A549 (cell line): Measurements from ENCODE around the gene CMTM4. TPM values are rescaled to one million over a fixed set of nuclear protein-coding genes. Genes with fewer than 3 reads are reported as not detected.
A peak's percentile ranks its signal among the peaks of the same experiment; 100 is the strongest.

Experiments used
- ATAC-seq, 2 experiments: fragments of 200-7000 bp in 1 of 2; fragments of >200 bp in 1 of 2; cut with Nextera tagmentation in 1 of 2; cut with Tn5 transposase in 1 of 2; 3 replicates each; pipeline versions ENCODE4 v1.8.0 to v1.9.1; 2018 to 2020; ENCODE audit warnings: mild to moderate bottlenecking in 1 of 2, moderate library complexity in 1 of 2
- CTCF ChIA-PET: fragments of 300-600 bp; sonication (Branson Sonifier 250); formaldehyde crosslinking; extraction: SDS; loops from one replicate; lab custom pipeline; 2021; ENCODE audit warnings: antibody characterized with exemption, inconsistent platforms; lab: Yijun Ruan, JAX
- POLR2A ChIA-PET: fragments of 350-600 bp; formaldehyde crosslinking; extraction: SDS; loops from one replicate; lab custom pipeline; 2021; ENCODE audit warnings: antibody characterized with exemption, inconsistent platforms; lab: Yijun Ruan, JAX
- DNase-seq, 2 experiments: peaks; one replicate each; pipeline versions ENCODE4 v3.0.0 to v3.0.0-alpha.2; 2011 to 2016; ENCODE audit warnings: low read depth in 1 of 2, low spot score in 1 of 2
- FAIRE-seq: peaks from 2 replicates; lab custom pipeline; 2011; peaks lifted over from hg19 to GRCh38; lab: Jason Lieb, UNC
- H3K27ac ChIP-seq, 2 experiments: fragments of >200 bp; sonication (Bioruptor Twin); formaldehyde crosslinking; 3 replicates each; pipeline ENCODE4 v1.5.1; 2016 to 2017
- H3K4me1 ChIP-seq: fragments of >200 bp; sonication (Bioruptor Twin); formaldehyde crosslinking; 3 replicates; pipeline ENCODE4 v1.6.1; 2016
- H3K4me2 ChIP-seq: fragments of >200 bp; sonication (Bioruptor Twin); formaldehyde crosslinking; 3 replicates; pipeline ENCODE4 v1.6.1; 2016
- H3K4me3 ChIP-seq: fragments of >200 bp; sonication (Bioruptor Twin); formaldehyde crosslinking; 3 replicates; pipeline ENCODE4 v1.5.1; 2016
- H3K9me3 ChIP-seq: fragments of >200 bp; sonication (Bioruptor Twin); formaldehyde crosslinking; 3 replicates; pipeline ENCODE4 v1.6.1; 2016
- CEBPB ChIP-seq, 2 experiments: fragments of >200 bp in 1 of 2; sonication (Bioruptor Twin) in 1 of 2; formaldehyde crosslinking in 1 of 2; IDR thresholded peaks; 2 replicates each; pipeline ENCODE4 v1.6.1; 2012 to 2016
- CHD2 ChIP-seq: fragments of 150-350 bp; IDR thresholded peaks from 2 replicates; pipeline ENCODE4 v1.6.1; 2014; ENCODE audit warnings: low read length; ENCODE audit not compliant: partially characterized antibody
- HDAC2 ChIP-seq: fragments of 200-600 bp; sonication (generic); IDR thresholded peaks from 2 replicates; pipeline ENCODE4 v1.6.1; 2016
- JUN ChIP-seq, 2 experiments: fragments of >200 bp; sonication (Bioruptor Twin); formaldehyde crosslinking; IDR thresholded peaks; 2 replicates in 1 of 2; 3 replicates in 1 of 2; pipeline ENCODE4 v1.6.1; 2016 to 2017
- MAFK ChIP-seq: fragments of 450-650 bp; IDR thresholded peaks from 2 replicates; pipeline ENCODE4 v1.6.1; 2014; ENCODE audit not compliant: partially characterized antibody
- NPAS2 ChIP-seq: fragments of 250-450 bp; sonication (Bioruptor Pico); IDR thresholded peaks from 2 replicates; pipeline ENCODE4 v1.8.0; 2022; ENCODE audit warnings: mild to moderate bottlenecking, moderate library complexity, borderline replicate concordance
- POLR2A ChIP-seq: IDR thresholded peaks from 2 replicates; pipeline ENCODE4 v1.6.1; 2012; ENCODE audit warnings: mild to moderate bottlenecking, low read length
- RARB ChIP-seq: fragments of 250-450 bp; sonication (Bioruptor Pico); IDR thresholded peaks from 2 replicates; pipeline ENCODE4 v1.8.0; 2021; ENCODE audit warnings: mild to moderate bottlenecking, moderate library complexity
- RCOR1 ChIP-seq: fragments of 150-350 bp; IDR thresholded peaks from 2 replicates; pipeline ENCODE4 v1.6.1; 2014; ENCODE audit warnings: antibody characterized with exemption, low read length, low read depth
- RNF2 ChIP-seq: fragments of 200-600 bp; sonication (generic); IDR thresholded peaks from 2 replicates; pipeline ENCODE4 v1.6.1; 2016; ENCODE audit warnings: low read depth, mild to moderate bottlenecking, antibody characterized with exemption, moderate library complexity, borderline replicate concordance
- SREBF2 ChIP-seq: fragments of 450-650 bp; IDR thresholded peaks from 2 replicates; pipeline ENCODE4 v1.6.1; 2014; ENCODE audit warnings: mild to moderate bottlenecking, moderate library complexity
- ZC3H11A ChIP-seq: fragments of 450-650 bp; IDR thresholded peaks from 2 replicates; pipeline ENCODE4 v1.6.1; 2014; ENCODE audit warnings: antibody characterized with exemption, mild to moderate bottlenecking
- ZNF302 ChIP-seq: fragments of 250-450 bp; sonication (Bioruptor Pico); IDR thresholded peaks from 2 replicates; pipeline ENCODE4 v1.9.0; 2021; ENCODE audit warnings: inconsistent platforms, mild to moderate bottlenecking, moderate library complexity
- WGBS: methylation state at CpG from one replicate; pipeline ENCODE4 v1.1.6; 2017; ENCODE audit errors: missing lambda C conversion rate; 5-methylcytosine and 5-hydroxymethylcytosine counted together
- polyA plus RNA-seq, 4 experiments: library from polyadenylated mRNA; depleted of rRNA in 3 of 4; stranded (reverse); fragments of >200 nt; fragmentation: RNase III in 1 of 4; extraction: RNeasy Plus Mini Kit Qiagen cat#74134 plus additional on column Dnase treatment in 1 of 4; gene quantifications; 2 replicates in 3 of 4; 3 replicates in 1 of 4; pipeline ENCODE4 v1.2.3, GENCODE V29; 2011 to 2017
- TF ChIP-seq, protein P1 (sequence below): IDR thresholded peaks from 2 replicates; pipeline ENCODE4 v1.6.1; 2012; ENCODE audit warnings: low read depth, borderline replicate concordance
- TF ChIP-seq, protein P2 (sequence below): fragments of 200-600 bp; sonication (generic); IDR thresholded peaks from 2 replicates; pipeline ENCODE4 v1.6.1; 2016; ENCODE audit warnings: antibody characterized with exemption, mild to moderate bottlenecking, moderate library complexity
- TF ChIP-seq, protein P3 (sequence below): IDR thresholded peaks from 2 replicates; pipeline ENCODE4 v1.6.1; 2012

CMTM4 gene
- polyA plus RNA-seq, 2 of the 4 experiments (the other 2 are of a cell fraction), result 24.8 to 58.6 TPM

DNA sequence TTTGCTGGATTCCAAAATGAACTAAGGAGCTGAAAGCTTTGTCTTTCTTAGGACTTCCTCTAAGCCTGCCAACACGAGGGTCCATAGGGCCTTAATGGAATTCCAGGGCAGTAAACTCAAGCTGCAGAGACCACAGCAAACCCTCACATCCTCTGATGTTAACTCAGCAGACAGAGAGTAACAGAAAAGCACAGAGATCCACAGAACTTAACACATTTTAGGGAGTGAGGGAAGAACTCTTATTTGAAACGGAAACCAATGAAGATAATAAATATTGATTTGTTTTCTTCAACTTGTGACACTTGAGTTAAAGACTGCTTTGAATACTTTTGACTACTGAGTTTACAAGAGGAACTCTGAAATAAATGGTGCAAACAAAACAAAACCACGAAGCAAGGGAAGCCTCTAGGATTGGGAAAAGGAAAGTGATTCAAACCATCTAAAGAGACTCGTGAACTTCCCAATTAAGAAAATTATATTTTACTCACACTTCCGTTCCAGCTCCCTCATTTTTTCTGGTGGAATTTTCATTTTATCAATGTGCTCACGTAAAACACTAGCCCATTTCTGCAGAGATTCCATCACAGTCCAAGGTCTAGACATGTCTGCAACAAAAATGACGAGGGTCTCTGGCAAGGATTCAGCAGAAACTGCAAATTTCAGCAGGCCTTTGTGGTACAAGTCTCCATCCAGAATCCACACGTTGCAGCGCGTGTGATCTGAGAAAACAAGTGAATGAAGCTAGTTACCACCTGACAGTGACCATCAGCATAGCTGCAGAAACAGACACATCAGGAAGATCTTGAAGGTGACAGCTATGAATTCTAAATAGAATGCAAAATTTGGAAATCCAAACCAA is 45.6 kb upstream of the CMTM4 start:
- ATAC-seq, result no peak
- ChIA-PET CTCF (interaction anchor here (0.5 to 13.8 kb wide), 11 partner anchors 8 to 160 kb away, joined by 3 to 166 read pairs (median 4); partner anchors contain the start of gene DYNC1LI2), POLR2A (interaction anchor here (0.6 to 1.9 kb wide), 8 partner anchors 8 to 191 kb away, joined by 3 to 8 read pairs (median 6); partner anchors contain the start of gene DYNC1LI2)
- TF ChIP-seq ZNF302 (CRISPR knock-in tag) (no peak), POLR2A (no peak), NPAS2 (CRISPR knock-in tag) (no peak), ZC3H11A (no peak), RNF2 (no peak), RCOR1 (no peak), MAFK (no peak), SREBF2 (no peak), JUN (IDR thresholded peaks at IDR 0.05) (no peak), CHD2 (no peak), RARB (CRISPR knock-in tag) (no peak)
- TF ChIP-seq, protein P1, sequence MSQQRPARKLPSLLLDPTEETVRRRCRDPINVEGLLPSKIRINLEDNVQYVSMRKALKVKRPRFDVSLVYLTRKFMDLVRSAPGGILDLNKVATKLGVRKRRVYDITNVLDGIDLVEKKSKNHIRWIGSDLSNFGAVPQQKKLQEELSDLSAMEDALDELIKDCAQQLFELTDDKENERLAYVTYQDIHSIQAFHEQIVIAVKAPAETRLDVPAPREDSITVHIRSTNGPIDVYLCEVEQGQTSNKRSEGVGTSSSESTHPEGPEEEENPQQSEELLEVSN, result no peak
- TF ChIP-seq, protein P2, sequence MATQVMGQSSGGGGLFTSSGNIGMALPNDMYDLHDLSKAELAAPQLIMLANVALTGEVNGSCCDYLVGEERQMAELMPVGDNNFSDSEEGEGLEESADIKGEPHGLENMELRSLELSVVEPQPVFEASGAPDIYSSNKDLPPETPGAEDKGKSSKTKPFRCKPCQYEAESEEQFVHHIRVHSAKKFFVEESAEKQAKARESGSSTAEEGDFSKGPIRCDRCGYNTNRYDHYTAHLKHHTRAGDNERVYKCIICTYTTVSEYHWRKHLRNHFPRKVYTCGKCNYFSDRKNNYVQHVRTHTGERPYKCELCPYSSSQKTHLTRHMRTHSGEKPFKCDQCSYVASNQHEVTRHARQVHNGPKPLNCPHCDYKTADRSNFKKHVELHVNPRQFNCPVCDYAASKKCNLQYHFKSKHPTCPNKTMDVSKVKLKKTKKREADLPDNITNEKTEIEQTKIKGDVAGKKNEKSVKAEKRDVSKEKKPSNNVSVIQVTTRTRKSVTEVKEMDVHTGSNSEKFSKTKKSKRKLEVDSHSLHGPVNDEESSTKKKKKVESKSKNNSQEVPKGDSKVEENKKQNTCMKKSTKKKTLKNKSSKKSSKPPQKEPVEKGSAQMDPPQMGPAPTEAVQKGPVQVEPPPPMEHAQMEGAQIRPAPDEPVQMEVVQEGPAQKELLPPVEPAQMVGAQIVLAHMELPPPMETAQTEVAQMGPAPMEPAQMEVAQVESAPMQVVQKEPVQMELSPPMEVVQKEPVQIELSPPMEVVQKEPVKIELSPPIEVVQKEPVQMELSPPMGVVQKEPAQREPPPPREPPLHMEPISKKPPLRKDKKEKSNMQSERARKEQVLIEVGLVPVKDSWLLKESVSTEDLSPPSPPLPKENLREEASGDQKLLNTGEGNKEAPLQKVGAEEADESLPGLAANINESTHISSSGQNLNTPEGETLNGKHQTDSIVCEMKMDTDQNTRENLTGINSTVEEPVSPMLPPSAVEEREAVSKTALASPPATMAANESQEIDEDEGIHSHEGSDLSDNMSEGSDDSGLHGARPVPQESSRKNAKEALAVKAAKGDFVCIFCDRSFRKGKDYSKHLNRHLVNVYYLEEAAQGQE, result no peak
- TF ChIP-seq, protein P3, sequence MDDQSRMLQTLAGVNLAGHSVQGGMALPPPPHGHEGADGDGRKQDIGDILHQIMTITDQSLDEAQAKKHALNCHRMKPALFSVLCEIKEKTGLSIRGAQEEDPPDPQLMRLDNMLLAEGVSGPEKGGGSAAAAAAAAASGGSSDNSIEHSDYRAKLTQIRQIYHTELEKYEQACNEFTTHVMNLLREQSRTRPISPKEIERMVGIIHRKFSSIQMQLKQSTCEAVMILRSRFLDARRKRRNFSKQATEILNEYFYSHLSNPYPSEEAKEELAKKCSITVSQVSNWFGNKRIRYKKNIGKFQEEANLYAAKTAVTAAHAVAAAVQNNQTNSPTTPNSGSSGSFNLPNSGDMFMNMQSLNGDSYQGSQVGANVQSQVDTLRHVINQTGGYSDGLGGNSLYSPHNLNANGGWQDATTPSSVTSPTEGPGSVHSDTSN, result no peak
- FAIRE-seq, result no peak
- H3K4me2 ChIP-seq, result peak overlapping the region; percentile 72
- 72% methylated on average over 10 of the region's 10 CpGs for WGBS
- no peak for DNase-seq
- H3K9me3 ChIP-seq, result no peaks in the 10 kb centered on the region
- no peak overlapping the region for H3K4me3 ChIP-seq
- peaks cover 30% of the 10 kb centered on the region for H3K4me1 ChIP-seq
- H3K27ac ChIP-seq, result peak overlapping the region; percentile 83 to 88

DNA sequence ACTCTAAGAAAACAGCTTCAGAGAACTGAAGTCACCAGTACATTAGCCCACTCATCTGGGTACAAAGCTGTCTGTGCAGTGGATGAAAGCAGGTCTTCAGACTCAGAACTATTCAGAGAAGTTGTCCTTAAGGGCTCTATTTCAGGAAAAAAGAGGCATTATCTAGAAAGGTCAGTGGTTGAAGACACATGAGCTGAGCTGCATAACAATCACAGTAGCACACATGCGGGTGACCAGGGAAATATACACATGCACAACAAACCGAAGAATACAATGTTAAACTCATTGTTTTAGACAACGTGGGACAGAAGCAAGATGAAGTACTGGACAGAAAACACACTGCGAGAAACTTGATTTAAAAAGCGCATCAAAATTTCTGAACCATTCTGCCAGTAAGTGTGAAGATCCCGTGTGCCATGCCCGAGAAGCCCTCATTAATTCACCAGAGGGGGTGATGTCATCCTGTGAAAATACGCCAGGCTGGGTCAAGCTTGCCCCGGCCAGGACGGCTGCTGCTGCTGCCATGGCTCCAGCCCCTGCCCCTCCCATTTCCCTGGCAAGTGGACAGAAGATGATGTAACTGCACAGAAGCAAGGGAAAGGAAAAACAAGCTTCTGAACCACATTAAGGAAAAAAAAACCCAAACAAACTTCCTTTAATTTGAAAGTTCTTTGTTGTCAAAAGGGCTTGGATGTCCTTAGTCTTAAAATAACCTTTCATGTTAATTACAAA is 44.8 kb upstream of the CMTM4 start:
- ATAC-seq (peak; percentile 85 to 92), FAIRE-seq (no peak), DNase-seq (peak; percentile 68 to 77)
- H3K9me3 ChIP-seq, result no peaks in the 10 kb centered on the region
- H3K27ac ChIP-seq, result peak overlapping the region; percentile 83 to 88
- WGBS, result 36% methylated on average over 10 of the region's 10 CpGs
- TF ChIP-seq HDAC2, result no peak
- peak; percentile 33 to 55; a peak in 1 of 4 replicates for TF ChIP-seq CEBPB (IDR thresholded peaks at IDR 0.05)
- no peak overlapping the region for H3K4me3 ChIP-seq
- H3K4me1 ChIP-seq, result peaks cover 37% of the 10 kb centered on the region
- ChIA-PET CTCF (interaction anchor here (0.5 to 13.8 kb wide), 16 partner anchors 9 to 161 kb away, joined by 3 to 166 read pairs (median 4); partner anchors contain the start of gene DYNC1LI2), POLR2A (interaction anchor here (0.6 to 1.9 kb wide), 8 partner anchors 9 to 192 kb away, joined by 3 to 8 read pairs (median 6); partner anchors contain the start of gene DYNC1LI2)
- peak overlapping the region; percentile 72 for H3K4me2 ChIP-seq
